Testis (tissue), 2 donors: ENCODE results near the gene FGGY.

Experiments used
- POLR2A ChIP-seq: fragments of 450-650 bp; IDR thresholded peaks from one replicate; pipeline ENCODE4 v1.6.1; 2017; ENCODE audit warnings: antibody characterized with exemption, mild to moderate bottlenecking, moderate library complexity
- TF ChIP-seq, protein P1 (sequence below), 3 experiments: fragments of 450-650 bp in 2 of 3; fragments of 200-600 bp in 1 of 3; sonication (generic) in 1 of 3; IDR thresholded peaks; one replicate each; pipeline ENCODE4 v1.5.1; 2016 to 2019; ENCODE audit warnings: antibody characterized with exemption in 3 of 3, mild to moderate bottlenecking in 2 of 3, moderate library complexity in 1 of 3

DNA sequence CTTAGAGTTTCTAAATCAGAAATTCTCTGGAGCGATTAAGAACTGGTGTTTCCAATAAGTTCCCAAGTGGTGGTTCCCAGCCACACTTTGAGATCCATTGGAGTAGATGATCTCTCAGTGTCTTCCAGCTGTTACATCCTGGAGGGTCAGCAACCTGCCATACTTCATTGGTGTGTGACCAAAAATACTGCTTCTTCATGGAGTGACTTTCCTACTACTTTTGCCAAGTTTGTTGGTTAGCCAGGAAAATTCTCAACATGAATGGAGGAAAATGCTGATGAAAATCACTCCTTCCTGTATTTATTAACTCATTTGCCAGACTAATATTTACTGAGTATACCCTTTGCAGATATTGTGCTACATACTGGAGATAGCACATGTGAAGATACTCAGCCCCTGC, 186.1 kb downstream of the FGGY start:
- no peak for TF ChIP-seq POLR2A
- TF ChIP-seq, protein P1, sequence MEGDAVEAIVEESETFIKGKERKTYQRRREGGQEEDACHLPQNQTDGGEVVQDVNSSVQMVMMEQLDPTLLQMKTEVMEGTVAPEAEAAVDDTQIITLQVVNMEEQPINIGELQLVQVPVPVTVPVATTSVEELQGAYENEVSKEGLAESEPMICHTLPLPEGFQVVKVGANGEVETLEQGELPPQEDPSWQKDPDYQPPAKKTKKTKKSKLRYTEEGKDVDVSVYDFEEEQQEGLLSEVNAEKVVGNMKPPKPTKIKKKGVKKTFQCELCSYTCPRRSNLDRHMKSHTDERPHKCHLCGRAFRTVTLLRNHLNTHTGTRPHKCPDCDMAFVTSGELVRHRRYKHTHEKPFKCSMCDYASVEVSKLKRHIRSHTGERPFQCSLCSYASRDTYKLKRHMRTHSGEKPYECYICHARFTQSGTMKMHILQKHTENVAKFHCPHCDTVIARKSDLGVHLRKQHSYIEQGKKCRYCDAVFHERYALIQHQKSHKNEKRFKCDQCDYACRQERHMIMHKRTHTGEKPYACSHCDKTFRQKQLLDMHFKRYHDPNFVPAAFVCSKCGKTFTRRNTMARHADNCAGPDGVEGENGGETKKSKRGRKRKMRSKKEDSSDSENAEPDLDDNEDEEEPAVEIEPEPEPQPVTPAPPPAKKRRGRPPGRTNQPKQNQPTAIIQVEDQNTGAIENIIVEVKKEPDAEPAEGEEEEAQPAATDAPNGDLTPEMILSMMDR (IDR thresholded peaks at IDR 0.05) = no peak
